IPS DF 6.9 (cell line): ENCODE measurements around the gene GPI.
"Not testable (repeated sequence)": the region's sequence is repeated elsewhere in the genome, so short reads cannot be mapped to it uniquely, and the experiment has no call there.

Experiments
- DNase-seq: peaks from one replicate; pipeline ENCODE4 v3.0.0-alpha.2; 2013; ENCODE audit warnings: low read depth, low spot score
- H3K27ac ChIP-seq: one replicate; pipeline ENCODE4 v1.5.1; 2013; ENCODE audit warnings: low read length, control low read depth
- H3K27me3 ChIP-seq: 2 replicates; pipeline ENCODE4 v1.6.1; 2013; ENCODE audit warnings: mild to moderate bottlenecking, low read length; ENCODE audit not compliant: control insufficient read depth, insufficient read depth
- H3K36me3 ChIP-seq: 2 replicates; pipeline ENCODE4 v1.6.1; 2013; ENCODE audit warnings: low read length; ENCODE audit not compliant: control insufficient read depth, insufficient read depth
- H3K4me1 ChIP-seq: 2 replicates; pipeline ENCODE4 v1.6.1; 2013; ENCODE audit warnings: low read length; ENCODE audit not compliant: control insufficient read depth, insufficient read depth
- H3K4me3 ChIP-seq: 2 replicates; pipeline ENCODE4 v1.5.1; 2013; ENCODE audit warnings: mild to moderate bottlenecking, low read length
- H3K9me3 ChIP-seq: 2 replicates; pipeline ENCODE4 v1.6.1; 2013; ENCODE audit warnings: low read length, inconsistent platforms; ENCODE audit not compliant: control insufficient read depth, insufficient read depth
- WGBS: extraction: QIAGEN DNeasy Blood & Tissue Kit; methylation state at CpG from one replicate; pipeline ENCODE4 v1.1.7; 2013; ENCODE audit warnings: mixed read lengths, missing lambda C conversion rate; ENCODE audit not compliant: insufficient read length, insufficient coverage; 5-methylcytosine and 5-hydroxymethylcytosine counted together

GPI gene

DNA sequence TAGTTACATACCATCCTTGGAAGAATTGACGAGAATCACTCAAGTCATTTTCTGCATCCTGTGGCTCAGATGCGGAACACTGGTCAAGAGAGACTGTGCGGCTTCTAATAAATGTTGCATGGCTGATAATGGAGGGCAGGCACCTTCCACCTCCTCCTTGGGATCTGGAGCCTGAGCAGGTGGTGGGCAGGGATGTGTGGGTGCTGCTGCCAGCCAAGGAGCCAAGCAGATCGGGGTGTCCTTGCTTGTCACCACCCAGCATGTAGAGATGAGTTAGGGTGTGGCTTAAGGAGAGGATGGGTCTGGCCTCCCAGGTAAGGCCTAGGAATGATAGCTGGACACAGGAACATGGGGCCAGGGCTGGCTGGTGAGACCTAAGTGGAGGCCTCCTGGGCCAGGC is 17.5 kb downstream of the GPI start:
- Histone ChIP-seq H3K36me3 (peaks cover 76% of the 10 kb centered on the region), H3K27ac (no peak overlapping the region), H3K4me1 (no peaks in the 10 kb centered on the region), H3K9me3 (no peaks in the 10 kb centered on the region), H3K4me3 (no peak overlapping the region), H3K27me3 (no peaks in the 10 kb centered on the region)
- WGBS: no CpG with 5 or more reads among the region's 4 CpGs
- DNase-seq: no peak

DNA sequence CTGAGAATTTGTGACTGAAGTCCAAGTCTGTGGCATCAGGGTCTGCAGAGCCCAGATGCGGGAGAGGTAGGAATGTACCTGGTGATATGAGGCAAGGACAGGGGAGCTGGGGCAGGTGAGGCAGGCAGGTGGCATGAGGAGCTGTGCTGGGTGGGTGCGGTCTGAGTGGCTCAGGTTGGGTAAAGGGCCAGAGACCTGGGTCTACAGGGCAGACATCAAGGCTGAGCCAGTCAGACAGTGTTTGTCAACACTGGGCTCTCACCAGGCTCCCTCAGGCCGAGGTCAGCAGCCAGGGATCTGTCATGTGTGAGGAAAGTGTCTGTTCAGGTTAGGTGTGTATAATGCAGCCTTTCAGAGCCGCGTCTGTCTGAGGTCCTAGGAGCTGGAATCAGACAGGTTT is 18.6 kb downstream of the GPI start:
- no CpG with 5 or more reads among the region's 5 CpGs for WGBS
- Histone ChIP-seq H3K27me3 (no peaks in the 10 kb centered on the region), H3K27ac (no peak overlapping the region), H3K9me3 (no peaks in the 10 kb centered on the region), H3K4me3 (no peak overlapping the region), H3K4me1 (no peaks in the 10 kb centered on the region), H3K36me3 (peaks cover 79% of the 10 kb centered on the region)
- no peak for DNase-seq

DNA sequence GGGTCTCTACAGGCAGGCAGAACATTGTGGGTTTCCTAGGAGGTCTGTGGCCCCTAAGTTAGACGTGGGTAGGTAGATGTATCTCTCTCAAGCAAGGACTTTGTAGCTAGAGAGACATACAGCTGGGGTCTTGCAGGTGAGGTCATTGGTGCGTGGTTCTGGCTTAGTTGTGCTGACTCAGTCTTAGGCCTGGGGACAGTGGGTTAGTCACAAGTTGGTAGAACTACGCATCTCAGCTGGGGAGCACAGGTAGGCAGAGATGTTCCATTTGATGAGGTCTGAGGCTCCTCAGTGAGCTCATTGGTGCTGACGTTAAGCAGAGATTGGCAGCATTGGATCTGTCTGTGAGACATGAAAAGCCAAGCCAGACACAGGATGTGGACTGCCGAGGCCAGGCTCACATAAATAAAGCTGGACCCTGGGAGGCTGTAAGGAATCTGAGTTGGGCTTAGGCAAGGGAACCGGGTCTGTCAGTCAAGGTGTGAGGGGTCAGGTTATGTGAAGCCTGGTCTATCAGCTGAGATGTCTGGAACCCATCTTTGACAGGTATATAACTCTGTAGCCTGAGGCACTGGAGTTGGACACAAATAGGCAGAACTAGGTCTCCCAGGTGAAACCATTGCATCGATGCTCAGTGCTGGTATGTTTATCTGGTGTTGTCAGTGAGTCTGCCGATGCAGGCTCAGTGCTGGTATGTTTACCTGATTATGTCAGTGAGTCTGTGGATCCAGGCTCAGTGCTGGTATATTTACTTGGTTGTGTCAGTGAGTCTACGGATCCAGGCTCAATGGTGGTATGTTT is 21.8 kb downstream of the GPI start:
- Histone ChIP-seq H3K27me3 (no peaks in the 10 kb centered on the region), H3K4me3 (no peak overlapping the region), H3K9me3 (no peaks in the 10 kb centered on the region), H3K4me1 (no peaks in the 10 kb centered on the region), H3K27ac (no peak overlapping the region), H3K36me3 (peaks cover 75% of the 10 kb centered on the region)
- no peak for DNase-seq
- no CpG with 5 or more reads among the region's 9 CpGs for WGBS

DNA sequence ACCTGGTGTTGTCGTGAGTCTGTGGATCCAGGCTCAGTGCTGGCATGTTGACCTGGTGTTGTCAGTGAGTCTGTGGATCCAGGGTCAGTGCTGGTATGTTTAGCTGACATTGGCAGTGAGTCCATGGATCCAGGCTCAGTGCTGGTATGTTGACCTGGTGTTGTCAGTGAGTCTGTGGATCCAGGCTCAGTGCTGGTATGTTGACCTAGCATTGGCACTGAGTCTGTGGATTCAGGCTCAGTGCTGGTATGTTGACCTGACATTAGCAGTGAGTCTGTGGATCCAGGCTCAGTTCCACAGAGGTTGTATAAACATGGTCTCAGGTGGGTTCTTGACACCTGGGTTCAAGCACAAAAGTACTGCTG is 22.4 kb downstream of the GPI start:
- no peaks in the 10 kb centered on the region for H3K27me3 ChIP-seq
- H3K9me3 ChIP-seq: no peaks in the 10 kb centered on the region
- no peaks in the 10 kb centered on the region for H3K4me1 ChIP-seq
- WGBS: no CpG with 5 or more reads among the region's 1 CpG
- H3K4me3 ChIP-seq: no peak overlapping the region
- H3K27ac ChIP-seq: no peak overlapping the region
- peaks cover 74% of the 10 kb centered on the region for H3K36me3 ChIP-seq
- DNase-seq: no peak

DNA sequence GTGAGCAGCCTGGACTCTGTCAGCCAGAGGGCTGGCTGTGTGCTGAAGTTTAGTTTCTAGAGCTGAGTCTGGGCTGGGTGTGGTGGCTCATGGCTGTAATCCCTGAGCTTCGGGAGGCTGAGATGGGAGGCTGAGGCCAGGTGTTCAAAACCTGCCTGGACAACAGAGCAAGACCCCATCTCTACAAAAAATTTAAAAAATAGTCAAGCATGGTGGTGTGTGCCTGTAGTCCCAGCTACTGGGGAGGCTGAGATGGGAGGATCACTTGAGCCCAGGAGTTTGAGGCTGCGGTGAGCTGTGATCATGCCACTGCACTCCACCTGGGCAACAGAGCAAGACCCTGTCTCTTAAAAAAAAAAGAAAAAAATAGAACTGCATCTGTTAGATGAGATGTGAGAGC is 23.7 kb downstream of the GPI start:
- H3K27ac ChIP-seq, H3K4me1 ChIP-seq, H3K27me3 ChIP-seq, DNase-seq, H3K4me3 ChIP-seq, H3K9me3 ChIP-seq: not testable (repeated sequence)
- WGBS: no CpG with 5 or more reads among the region's 2 CpGs
- peaks cover 74% of the 10 kb centered on the region for H3K36me3 ChIP-seq

DNA sequence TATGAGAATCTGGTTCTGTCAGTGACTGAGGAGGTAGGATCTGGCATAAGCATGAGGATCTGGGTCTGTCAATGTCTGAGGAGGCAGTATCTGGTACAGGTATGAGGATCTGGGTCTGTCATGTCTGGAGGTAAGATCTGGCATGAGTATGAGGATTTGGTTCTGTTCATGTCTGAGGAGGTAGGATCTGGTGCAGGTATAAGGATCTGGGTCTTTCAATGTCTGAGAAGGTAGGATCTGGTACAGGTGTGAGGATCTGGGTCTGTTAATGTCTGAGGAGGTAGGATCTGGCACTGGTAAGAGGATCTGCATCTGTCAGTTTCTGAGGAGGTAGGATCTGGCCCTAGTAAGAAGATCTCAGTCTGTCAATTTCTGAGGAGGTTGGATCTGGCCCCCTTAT is 26.8 kb downstream of the GPI start:
- no peak for DNase-seq
- no peaks in the 10 kb centered on the region for H3K27me3 ChIP-seq
- H3K9me3 ChIP-seq: no peaks in the 10 kb centered on the region
- H3K27ac ChIP-seq: no peak overlapping the region
- H3K36me3 ChIP-seq: peaks cover 68% of the 10 kb centered on the region
- no peaks in the 10 kb centered on the region for H3K4me1 ChIP-seq
- no peak overlapping the region for H3K4me3 ChIP-seq

DNA sequence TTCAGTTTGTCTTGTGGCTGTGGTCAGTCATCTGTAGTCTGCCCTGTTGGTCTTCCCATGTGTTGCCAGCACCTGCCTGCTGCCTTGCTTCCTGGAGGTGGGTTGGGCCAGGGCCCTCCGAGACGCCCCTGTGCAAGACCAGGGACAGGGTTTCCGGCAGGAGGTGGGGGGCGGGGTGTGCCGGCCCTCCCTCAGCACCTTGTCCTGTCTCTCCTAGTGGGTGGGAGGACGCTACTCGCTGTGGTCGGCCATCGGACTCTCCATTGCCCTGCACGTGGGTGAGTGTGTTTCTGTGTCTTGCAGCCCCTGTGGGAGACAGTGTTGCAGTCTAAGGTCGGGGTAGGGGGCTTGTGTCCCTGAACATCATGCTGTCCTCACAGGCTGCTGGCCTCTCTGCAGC is 28.0 kb downstream of the GPI start:
- no peak for DNase-seq
- no CpG with 5 or more reads among the region's 11 CpGs for WGBS

DNA sequence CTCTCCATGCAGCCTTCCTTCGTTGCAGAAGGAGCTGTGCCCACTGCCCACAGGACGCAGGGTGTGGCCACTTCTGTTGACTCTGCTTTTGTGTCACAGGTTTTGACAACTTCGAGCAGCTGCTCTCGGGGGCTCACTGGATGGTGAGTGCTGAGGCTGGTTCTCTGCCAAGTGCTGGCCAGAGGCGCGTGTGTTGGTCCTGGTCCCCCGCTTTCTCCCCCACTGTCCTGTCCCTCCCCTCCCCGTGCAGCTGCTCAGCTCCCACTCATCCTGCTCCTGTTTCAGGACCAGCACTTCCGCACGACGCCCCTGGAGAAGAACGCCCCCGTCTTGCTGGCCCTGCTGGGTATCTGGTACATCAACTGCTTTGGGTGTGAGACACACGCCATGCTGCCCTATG is 28.6 kb downstream of the GPI start:
- no peaks in the 10 kb centered on the region for H3K27me3 ChIP-seq
- peaks cover 56% of the 10 kb centered on the region for H3K36me3 ChIP-seq
- WGBS: no CpG with 5 or more reads among the region's 14 CpGs
- no peak overlapping the region for H3K4me3 ChIP-seq
- H3K9me3 ChIP-seq: no peaks in the 10 kb centered on the region
- no peaks in the 10 kb centered on the region for H3K4me1 ChIP-seq
- H3K27ac ChIP-seq: no peak overlapping the region
- no peak for DNase-seq

More for the DNA sequence above, 28.0 kb downstream of the GPI start:
- no peak overlapping the region for H3K27ac ChIP-seq
- no peaks in the 10 kb centered on the region for H3K27me3 ChIP-seq
- H3K4me1 ChIP-seq: no peaks in the 10 kb centered on the region
- no peaks in the 10 kb centered on the region for H3K9me3 ChIP-seq
- H3K36me3 ChIP-seq: peaks cover 60% of the 10 kb centered on the region
- no peak overlapping the region for H3K4me3 ChIP-seq

DNA sequence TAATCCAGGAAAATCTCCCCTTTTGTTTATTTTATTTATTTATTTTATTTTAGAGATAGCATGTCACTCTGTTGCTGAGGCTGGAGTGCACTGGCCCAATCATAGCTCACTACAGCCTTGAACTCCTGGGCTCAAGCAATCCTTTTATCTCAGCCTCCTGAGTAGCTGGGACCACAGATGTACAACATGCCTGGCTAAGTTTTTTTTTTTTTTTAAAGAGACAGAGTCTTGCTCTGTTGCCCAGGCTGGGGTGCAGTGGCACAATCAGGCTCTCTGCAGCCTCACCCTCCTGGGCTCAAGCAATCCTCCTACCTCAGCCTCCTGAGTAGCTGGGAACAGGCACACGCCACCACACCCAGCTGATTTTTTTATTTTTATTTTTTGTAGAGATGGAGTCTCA is 32.9 kb downstream of the GPI start:
- Histone ChIP-seq H3K27me3 (no peaks in the 10 kb centered on the region), H3K4me3 (no peak overlapping the region), H3K27ac (no peak overlapping the region), H3K36me3 (peaks cover 30% of the 10 kb centered on the region), H3K4me1 (no peaks in the 10 kb centered on the region), H3K9me3 (no peaks in the 10 kb centered on the region)
- no CpG with 5 or more reads among the region's 1 CpG for WGBS
- DNase-seq: no peak

DNA sequence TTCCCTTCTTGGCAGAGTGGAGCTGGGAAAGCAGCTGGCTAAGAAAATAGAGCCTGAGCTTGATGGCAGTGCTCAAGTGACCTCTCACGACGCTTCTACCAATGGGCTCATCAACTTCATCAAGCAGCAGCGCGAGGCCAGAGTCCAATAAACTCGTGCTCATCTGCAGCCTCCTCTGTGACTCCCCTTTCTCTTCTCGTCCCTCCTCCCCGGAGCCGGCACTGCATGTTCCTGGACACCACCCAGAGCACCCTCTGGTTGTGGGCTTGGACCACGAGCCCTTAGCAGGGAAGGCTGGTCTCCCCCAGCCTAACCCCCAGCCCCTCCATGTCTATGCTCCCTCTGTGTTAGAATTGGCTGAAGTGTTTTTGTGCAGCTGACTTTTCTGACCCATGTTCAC is 34.9 kb downstream of the GPI start:
- H3K9me3 ChIP-seq: no peaks in the 10 kb centered on the region
- peaks cover 15% of the 10 kb centered on the region; the same call in 1 of the 2 replicates for H3K36me3 ChIP-seq
- H3K4me3 ChIP-seq: no peak overlapping the region
- H3K4me1 ChIP-seq: no peaks in the 10 kb centered on the region; the same call in 1 of the 2 replicates
- DNase-seq: no peak
- H3K27ac ChIP-seq: no peak overlapping the region
- WGBS: no CpG with 5 or more reads among the region's 9 CpGs
- no peaks in the 10 kb centered on the region for H3K27me3 ChIP-seq

DNA sequence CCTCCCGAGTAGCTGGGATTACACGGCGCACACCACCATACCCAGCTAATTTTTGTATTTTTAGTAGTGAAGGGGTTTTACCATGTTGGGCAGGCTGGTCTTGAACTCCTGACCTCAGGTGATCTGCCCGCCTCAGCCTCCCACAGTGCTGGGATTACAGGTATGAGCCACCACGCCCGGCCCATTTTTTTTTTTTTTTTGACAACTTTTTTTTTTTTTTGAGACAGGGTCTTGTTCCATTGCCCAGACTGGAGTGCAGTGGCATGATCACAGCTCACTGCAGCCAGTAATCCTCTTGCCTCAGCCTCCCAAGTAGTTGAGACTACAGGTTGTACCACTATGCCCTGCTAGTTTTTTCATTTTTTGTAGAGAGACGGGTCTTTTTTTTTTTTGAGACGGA is 35.8 kb downstream of the GPI start:
- no CpG with 5 or more reads among the region's 8 CpGs for WGBS
- H3K27me3 ChIP-seq, H3K27ac ChIP-seq, H3K4me1 ChIP-seq, DNase-seq, H3K4me3 ChIP-seq, H3K9me3 ChIP-seq: not testable (repeated sequence)
- peaks cover 15% of the 10 kb centered on the region; the same call in 1 of the 2 replicates for H3K36me3 ChIP-seq
